22Rv1 (cell line): Measurements from ENCODE around the gene CCNF.
A peak's percentile ranks its signal among the peaks of the same experiment; 100 is the strongest.

Source experiments
- H3K27ac ChIP-seq: fragments of 450-650 bp; 2 replicates; pipeline ENCODE4 v1.5.1; 2017
- CTCF ChIP-seq: fragments of 450-650 bp; IDR thresholded peaks from 2 replicates; pipeline ENCODE4 v1.5.1; 2017; ENCODE audit warnings: mild to moderate bottlenecking
- ZFX ChIP-seq: fragments of 450-650 bp; IDR thresholded peaks from 2 replicates; pipeline ENCODE4 v1.6.1; 2017; ENCODE audit warnings: antibody characterized with exemption, borderline replicate concordance

Gene CCNF

GRCh38 chr16:2471016-2471652, 41.9 kb downstream of the CCNF start, which contains the start of gene NTN3:
Gene NTN3, plus strand, starts transcription at chr16:2471297. Its CDS starts 405 bp downstream, at chr16:2471702.
- peak within 1 kb of the TSS; percentile 95 for H3K27ac ChIP-seq
- no peak for TF ChIP-seq CTCF
- TF ChIP-seq ZFX: no peak

GRCh38 chr16:2471653-2472487, 42.6 kb downstream of the CCNF start:
- no peak for TF ChIP-seq CTCF
- no peak for TF ChIP-seq ZFX
- H3K27ac ChIP-seq: peak overlapping the region; percentile 95

GRCh38 chr16:2472488-2472864, 43.2 kb downstream of the CCNF start:
- TF ChIP-seq ZFX (no peak), CTCF (no peak)
- H3K27ac ChIP-seq: peak overlapping the region; percentile 95

GRCh38 chr16:2472885-2473445, 43.7 kb downstream of the CCNF start:
- H3K27ac ChIP-seq: peak overlapping the region; percentile 95
- TF ChIP-seq ZFX (no peak), CTCF (no peak)

- TF ChIP-seq CTCF (no peak), ZFX (no peak)
- peak overlapping the region; percentile 95 for H3K27ac ChIP-seq
Measured at GRCh38 chr16:2473446-2473926, 44.2 kb downstream of the CCNF start.

GRCh38 chr16:2473999-2474876, 45.0 kb downstream of the CCNF start:
- peak; percentile 80 for TF ChIP-seq CTCF
- TF ChIP-seq ZFX: no peak
- H3K27ac ChIP-seq: peak overlapping the region; percentile 95
